Measurements from ENCODE around the gene ABCE1. TPM values are rescaled to one million over a fixed set of nuclear protein-coding genes. Genes with fewer than 3 reads are reported as not detected.

Gene ABCE1
- total and polyA plus RNA-seq, 2 of the 8 experiments (the other 6 are each of a cell fraction or from before 2014, with no cell fraction given) = 43.7 to 126 TPM

DNA sequence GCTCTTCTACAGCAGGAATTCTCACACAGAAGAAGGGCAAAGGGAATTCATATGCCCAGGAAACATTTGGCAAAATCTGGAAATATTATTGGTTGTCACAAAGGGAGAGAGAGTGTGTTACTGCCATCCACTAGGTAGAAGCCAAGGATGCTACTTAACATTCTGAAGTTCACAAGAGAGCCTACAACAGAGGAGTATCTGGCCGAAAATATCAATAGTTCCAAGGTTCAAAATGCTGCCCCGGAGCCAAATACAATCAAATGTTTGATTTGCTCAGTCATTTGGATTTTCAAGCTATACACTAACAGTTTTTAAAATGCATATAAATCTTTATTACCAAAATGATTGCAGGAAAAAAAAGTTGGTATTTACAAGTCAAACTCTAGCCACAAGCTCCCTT lies 63.4 kb downstream of the ABCE1 start (continued):
- TF ChIP-seq, protein P1, sequence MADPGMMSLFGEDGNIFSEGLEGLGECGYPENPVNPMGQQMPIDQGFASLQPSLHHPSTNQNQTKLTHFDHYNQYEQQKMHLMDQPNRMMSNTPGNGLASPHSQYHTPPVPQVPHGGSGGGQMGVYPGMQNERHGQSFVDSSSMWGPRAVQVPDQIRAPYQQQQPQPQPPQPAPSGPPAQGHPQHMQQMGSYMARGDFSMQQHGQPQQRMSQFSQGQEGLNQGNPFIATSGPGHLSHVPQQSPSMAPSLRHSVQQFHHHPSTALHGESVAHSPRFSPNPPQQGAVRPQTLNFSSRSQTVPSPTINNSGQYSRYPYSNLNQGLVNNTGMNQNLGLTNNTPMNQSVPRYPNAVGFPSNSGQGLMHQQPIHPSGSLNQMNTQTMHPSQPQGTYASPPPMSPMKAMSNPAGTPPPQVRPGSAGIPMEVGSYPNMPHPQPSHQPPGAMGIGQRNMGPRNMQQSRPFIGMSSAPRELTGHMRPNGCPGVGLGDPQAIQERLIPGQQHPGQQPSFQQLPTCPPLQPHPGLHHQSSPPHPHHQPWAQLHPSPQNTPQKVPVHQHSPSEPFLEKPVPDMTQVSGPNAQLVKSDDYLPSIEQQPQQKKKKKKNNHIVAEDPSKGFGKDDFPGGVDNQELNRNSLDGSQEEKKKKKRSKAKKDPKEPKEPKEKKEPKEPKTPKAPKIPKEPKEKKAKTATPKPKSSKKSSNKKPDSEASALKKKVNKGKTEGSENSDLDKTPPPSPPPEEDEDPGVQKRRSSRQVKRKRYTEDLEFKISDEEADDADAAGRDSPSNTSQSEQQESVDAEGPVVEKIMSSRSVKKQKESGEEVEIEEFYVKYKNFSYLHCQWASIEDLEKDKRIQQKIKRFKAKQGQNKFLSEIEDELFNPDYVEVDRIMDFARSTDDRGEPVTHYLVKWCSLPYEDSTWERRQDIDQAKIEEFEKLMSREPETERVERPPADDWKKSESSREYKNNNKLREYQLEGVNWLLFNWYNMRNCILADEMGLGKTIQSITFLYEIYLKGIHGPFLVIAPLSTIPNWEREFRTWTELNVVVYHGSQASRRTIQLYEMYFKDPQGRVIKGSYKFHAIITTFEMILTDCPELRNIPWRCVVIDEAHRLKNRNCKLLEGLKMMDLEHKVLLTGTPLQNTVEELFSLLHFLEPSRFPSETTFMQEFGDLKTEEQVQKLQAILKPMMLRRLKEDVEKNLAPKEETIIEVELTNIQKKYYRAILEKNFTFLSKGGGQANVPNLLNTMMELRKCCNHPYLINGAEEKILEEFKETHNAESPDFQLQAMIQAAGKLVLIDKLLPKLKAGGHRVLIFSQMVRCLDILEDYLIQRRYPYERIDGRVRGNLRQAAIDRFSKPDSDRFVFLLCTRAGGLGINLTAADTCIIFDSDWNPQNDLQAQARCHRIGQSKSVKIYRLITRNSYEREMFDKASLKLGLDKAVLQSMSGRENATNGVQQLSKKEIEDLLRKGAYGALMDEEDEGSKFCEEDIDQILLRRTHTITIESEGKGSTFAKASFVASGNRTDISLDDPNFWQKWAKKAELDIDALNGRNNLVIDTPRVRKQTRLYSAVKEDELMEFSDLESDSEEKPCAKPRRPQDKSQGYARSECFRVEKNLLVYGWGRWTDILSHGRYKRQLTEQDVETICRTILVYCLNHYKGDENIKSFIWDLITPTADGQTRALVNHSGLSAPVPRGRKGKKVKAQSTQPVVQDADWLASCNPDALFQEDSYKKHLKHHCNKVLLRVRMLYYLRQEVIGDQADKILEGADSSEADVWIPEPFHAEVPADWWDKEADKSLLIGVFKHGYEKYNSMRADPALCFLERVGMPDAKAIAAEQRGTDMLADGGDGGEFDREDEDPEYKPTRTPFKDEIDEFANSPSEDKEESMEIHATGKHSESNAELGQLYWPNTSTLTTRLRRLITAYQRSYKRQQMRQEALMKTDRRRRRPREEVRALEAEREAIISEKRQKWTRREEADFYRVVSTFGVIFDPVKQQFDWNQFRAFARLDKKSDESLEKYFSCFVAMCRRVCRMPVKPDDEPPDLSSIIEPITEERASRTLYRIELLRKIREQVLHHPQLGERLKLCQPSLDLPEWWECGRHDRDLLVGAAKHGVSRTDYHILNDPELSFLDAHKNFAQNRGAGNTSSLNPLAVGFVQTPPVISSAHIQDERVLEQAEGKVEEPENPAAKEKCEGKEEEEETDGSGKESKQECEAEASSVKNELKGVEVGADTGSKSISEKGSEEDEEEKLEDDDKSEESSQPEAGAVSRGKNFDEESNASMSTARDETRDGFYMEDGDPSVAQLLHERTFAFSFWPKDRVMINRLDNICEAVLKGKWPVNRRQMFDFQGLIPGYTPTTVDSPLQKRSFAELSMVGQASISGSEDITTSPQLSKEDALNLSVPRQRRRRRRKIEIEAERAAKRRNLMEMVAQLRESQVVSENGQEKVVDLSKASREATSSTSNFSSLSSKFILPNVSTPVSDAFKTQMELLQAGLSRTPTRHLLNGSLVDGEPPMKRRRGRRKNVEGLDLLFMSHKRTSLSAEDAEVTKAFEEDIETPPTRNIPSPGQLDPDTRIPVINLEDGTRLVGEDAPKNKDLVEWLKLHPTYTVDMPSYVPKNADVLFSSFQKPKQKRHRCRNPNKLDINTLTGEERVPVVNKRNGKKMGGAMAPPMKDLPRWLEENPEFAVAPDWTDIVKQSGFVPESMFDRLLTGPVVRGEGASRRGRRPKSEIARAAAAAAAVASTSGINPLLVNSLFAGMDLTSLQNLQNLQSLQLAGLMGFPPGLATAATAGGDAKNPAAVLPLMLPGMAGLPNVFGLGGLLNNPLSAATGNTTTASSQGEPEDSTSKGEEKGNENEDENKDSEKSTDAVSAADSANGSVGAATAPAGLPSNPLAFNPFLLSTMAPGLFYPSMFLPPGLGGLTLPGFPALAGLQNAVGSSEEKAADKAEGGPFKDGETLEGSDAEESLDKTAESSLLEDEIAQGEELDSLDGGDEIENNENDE (IDR thresholded peaks at IDR 0.05; ENCODE audit: insufficient replicate concordance, low read length) = no peak
- TF ChIP-seq JUND (IDR thresholded peaks at IDR 0.05; ENCODE audit: low read length) = no peak
